HG02759 (cell line): Measurements from ENCODE around the gene APBA2.
"Not testable (repeated sequence)": the region's sequence is repeated elsewhere in the genome, so short reads cannot be mapped to it uniquely, and the experiment has no call there.

Experiments
- ATAC-seq: cut with Tn5 transposase; IDR thresholded peaks from one replicate; pipeline ENCODE4 v1.9.1; 2021; ENCODE audit warnings: mild to moderate bottlenecking, moderate library complexity; ENCODE audit not compliant: unreplicated experiment

Gene APBA2

GRCh38 chr15:29031502-29032228 is 145.9 kb downstream of the APBA2 start:
- ATAC-seq = no peak

GRCh38 chr15:29032229-29032625 is 146.5 kb downstream of the APBA2 start:
- ATAC-seq = no peak

GRCh38 chr15:29032751-29033150 is 147.0 kb downstream of the APBA2 start:
- no peak for ATAC-seq

DNA sequence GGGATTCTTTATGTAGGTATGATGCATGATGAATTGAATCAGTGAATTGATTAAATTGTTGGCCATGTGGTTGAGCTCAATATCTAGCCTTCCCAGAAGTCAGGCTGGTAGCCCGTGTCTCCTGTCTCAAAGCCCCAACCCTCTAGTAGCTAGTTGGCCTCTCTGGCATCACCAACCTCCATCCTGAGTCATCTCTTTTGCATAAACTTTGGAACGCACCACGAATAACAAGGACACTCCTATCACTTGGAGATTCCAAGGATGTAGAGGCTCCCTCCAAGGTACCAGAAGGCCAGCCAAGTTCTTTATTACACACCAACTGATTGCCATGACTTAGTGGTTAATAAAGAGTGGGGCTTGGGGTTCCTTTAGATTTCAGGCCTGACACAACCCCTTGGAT is 148.4 kb downstream of the APBA2 start:
- ATAC-seq = no peak

DNA sequence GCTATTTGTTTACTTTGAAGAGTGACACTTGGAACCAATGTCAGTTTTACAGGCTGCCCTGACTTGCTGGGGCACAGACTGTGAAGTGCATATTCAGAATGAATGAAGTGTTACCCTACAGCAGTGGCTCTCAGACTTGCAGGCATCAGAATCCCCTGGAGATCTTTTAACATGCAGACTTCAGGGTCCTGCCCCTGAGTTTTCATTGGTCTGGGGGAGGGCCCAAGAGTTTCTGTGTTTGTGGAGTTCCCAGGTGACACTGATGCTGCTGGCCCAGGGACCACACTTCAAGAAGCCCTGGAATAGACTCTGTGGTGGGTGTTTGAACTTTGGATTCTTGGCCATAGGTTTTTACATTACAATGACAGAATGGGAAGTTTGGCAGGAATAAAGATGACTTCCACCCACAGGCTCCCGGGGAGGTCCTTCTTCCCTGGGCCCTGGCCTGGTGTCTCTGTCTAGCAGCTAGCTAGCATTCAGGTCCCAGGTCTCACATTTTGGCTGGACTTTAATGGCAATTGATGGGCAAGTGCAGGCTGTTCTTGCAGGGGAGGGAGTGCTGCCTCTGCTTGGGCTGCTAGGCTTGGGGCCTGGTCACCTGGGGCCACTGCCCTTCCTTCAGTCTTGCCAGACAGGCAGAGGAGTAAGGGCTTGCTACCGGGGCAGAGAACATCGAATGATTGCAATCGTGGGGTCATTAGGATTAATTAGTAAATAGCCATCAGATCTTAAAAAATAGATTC is 149.0 kb downstream of the APBA2 start:
- ATAC-seq = no peak

- no peak for ATAC-seq
These were observed 149.8 kb downstream of the APBA2 start for GRCh38 chr15:29035336-29036285.

- ATAC-seq = no peak
These were observed 152.4 kb downstream of the APBA2 start for GRCh38 chr15:29037997-29038705.

DNA sequence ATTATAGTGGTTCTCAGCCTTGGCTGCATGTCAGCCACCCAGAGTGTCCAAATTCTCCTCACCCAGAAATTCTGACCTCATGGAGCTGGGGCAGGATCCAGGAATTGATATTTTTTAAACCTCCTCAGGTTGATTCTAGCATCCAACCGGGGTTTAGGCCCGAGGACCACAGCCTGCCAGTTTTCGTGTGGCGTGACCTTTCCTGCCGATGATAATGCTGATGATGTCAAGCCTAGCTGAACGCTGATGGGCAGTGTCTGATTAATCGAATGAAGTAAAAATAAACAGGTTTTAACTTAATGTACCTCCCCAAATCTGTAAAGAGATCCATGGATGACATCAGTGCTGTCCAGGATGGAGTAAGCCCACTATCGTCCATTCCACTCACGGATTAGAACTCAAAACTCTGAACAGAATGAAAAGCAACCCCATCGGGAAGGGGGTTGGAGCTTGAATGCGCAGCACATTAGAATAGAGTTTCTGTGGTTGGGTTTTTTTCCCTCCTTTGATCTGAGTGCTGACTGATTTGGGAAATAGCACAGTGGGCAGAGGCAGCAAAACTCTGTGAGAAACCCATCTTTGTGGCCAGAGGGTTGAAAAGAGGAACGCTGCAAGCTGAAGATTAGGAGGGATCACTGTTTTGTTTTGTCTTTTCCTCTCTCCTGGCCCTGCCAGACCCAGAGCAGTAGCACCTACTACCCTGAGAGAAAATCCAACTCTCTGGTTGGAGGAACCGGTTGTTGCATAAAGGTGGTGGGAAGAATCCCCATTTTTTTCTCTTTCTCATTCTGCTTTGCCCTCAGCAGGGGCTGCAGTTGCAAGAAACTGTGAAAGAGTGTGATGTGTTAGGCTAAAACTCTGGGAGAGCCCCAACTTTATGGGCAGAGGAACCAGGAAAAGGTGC is 153.9 kb downstream of the APBA2 start:
- no peak for ATAC-seq

GRCh38 chr15:29040370-29040751 is 154.6 kb downstream of the APBA2 start:
- ATAC-seq = no peak

DNA sequence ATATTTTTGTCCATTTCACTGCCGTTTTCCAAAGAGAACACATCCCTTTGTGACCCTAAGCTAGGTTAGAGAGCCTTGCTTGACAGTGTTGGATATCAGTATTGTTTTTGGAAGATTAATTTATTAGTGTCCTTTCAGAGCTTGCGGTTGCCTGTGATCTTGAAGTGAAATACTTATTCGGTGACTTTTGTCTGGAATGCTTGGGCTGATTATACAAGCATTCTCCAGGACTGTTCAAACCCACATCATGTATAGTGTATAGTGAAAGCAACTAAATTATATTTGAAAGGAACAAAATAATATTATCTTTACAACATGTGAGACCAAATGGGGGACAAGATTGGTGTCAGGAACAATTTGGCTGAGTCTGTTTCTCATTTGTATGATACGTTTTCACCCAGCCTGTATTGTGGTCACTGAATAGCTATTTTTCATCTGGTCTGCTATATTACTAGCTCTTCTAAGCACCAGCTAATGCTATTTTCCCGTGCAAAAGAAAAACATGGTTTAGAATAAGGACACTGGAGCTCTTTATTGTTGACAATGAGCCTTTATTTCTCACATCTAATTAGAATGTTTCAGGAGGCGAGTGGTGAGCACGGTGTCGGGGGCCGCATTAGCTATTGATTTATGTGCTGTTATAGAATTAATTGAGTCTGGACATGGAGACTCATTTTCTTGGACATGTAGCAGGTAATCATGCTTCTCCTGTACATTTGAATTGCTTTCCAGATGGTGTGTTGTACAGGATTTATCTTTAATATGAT is 158.1 kb downstream of the APBA2 start:
- ATAC-seq = no peak

GRCh38 chr15:29044503-29044901 is 158.7 kb downstream of the APBA2 start:
- ATAC-seq = no peak

DNA sequence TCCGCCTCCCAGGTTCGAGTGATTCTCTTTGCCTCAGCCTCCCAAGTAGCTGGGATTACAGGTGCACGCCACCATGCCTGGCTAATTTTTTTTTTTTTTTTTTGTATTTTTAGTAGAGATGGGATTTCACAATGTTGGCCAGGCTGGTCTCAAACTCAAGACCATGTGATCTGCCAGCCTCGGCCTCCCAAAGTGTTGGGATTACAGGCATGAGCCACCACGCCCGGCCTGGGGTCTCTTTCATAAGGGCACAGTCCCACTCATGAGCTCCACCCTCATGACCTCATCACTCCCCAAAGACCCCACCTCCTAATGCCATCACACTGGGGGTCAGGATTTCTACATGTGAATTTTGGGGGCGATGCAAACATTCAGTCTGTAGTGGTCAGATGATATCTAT is 159.4 kb downstream of the APBA2 start:
- not testable (repeated sequence) for ATAC-seq

DNA sequence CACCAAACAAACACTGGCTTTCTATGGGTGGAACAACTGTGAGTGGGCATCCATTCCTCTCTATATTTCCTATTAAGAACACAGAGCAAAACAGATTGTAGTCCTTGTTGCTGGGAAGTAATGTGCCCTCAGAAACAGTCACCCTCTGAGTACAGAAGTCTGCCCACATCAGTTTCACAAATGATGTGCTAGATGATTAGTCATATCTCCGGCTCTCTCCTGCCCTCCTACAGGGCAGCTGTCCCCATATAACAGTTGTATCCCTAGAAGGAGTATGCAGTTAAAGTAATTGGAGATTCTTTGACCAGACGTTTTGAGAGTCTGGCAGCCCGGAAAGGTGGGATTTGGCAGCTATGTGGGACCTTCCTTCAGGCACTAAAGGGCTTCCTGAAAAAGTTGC is 159.9 kb downstream of the APBA2 start:
- no peak for ATAC-seq

- ATAC-seq = no peak
These were observed 160.6 kb downstream of the APBA2 start for GRCh38 chr15:29046281-29046810.

DNA sequence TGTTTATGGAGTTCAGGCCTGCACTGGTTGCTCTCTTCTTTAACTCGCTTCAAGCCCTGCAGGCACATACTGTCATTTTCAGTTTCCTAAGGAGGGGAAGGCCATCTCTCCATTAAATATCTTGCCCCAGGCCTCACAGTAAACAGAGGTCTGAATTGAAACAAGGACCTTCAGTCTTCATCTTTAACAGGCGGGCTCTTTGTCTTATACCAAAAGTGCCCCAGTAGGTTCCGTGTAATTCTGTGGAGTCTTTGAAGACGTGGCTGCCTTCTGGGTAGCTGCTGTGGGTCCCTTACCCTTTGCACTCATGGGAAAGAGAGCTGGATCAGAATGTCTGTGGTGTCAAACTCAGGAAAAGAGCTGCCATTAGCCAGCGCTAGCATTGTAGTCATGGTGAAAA is 161.2 kb downstream of the APBA2 start:
- ATAC-seq = no peak

DNA sequence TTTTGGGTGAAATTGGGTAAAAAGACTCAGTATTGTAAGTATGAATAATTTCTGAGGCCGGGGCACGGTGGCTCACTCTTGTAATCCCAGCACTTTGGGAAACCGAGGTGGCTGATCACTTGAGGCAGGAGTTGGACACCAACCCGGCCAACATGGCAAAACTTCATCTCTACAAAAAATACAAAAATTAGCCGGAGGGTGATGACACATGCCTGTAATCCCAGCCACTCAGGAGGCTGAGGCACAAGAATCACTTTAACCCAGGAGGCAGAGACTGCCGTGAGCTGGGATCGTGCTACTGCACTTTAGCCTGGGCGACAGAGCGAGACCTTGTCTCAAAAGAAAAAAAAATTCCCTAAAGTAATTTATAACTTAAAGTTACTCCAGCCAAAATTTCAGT is 162.2 kb downstream of the APBA2 start:
- ATAC-seq = no peak

GRCh38 chr15:29050870-29051269 is 165.1 kb downstream of the APBA2 start:
- no peak for ATAC-seq

- no peak for ATAC-seq
These were observed 165.6 kb downstream of the APBA2 start for GRCh38 chr15:29051422-29051821.

DNA sequence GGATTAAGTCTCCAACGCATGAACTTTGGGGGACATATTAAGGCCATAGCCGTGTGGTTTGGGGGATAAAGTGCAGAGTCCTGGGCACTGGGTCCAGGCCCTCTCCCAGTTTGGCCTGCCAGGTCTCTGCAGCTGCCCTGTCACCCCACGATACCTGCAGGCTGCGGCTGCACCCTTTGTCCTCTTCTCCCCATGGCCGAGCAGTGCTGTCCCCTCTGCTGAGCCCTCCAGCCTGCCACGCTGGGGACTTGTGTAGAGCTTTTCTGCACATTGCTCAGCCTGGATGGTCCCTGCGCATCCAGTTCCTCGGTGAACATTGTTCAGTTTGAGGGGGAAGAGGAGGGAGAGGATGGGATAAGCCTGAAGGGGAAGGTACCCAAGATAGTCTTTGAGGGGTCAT is 167.2 kb downstream of the APBA2 start:
- ATAC-seq = no peak
